Stimulated activated CD8-positive, alpha-beta memory T cell treated with anti-CD3 and anti-CD28 coated beads, Interleukin-15, amount 100 ng/mL, for 4 hours (primary cell): ENCODE measurements around the gene TPD52L1.

Source experiments
- DNase-seq, 2 donors: peaks; one replicate each; pipeline ENCODE4 v3.0.0-alpha.2; 2020; ENCODE audit warnings: low read depth in 2 of 2

The TPD52L1 gene

GRCh38 chr6:125307150-125307838 lies 153.7 kb downstream of the TPD52L1 start:
- no peak for DNase-seq

DNA sequence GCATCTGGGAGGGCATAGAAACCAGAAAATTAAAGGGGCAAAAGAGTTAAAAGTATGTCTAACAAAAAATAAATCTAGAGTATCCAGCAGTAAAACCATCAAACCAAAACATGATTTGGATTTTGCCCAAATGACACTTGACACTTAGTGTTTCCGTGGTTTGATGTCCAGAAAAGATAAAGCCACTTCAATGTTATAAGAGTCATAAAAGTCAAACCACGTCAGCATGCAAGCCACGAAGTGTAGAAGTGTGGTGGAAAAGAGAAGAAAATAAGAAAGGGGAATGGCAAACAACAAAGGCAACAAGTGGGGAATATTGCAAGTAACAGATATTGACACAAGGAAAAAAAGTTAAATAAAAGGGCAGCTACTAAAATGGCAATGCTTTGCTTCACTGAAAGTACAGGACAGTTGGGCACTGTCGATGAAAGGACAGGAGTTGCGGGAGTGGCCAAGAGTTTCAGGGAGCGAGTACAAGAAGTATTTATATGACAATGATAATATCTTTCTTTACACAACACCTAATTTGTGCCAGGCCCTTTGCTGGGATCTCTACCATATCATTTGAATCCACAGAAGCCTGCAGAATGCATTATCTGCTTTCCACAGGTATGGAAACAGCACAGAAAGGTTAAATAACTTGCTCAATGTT lies 154.5 kb downstream of the TPD52L1 start:
- no peak for DNase-seq

DNA sequence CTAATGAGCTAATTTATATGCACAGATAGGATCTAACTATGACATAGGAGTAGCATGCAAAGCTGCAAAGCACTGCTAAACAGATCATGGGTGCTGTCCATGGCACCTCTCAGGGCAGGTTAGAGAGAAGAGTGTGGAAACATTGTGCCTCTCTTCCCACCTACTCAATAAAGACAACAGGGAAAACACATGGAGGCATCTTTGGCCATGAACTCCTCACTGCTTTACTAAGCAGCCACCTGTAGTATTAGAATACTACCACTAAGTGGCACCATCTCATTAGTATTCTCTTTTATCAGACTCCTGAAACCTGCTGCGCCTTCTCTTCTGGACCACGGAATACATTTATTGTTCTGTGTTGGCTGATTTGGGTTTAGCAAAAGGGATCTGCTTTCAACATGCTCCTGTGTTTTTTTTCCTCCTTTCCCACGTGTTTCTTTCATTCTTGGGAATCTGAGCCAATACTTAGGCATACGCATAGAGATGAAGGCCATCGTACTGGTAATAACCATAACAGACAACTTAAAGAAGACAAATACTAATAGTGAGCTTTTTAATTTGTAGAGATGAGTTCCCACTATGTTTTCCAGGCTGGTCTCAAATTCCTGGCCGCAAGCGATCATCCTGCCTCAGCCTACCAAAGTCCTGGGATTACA lies 157.5 kb downstream of the TPD52L1 start:
- no peak for DNase-seq

GRCh38 chr6:125312478-125312877 lies 158.9 kb downstream of the TPD52L1 start:
- no peak for DNase-seq

DNA sequence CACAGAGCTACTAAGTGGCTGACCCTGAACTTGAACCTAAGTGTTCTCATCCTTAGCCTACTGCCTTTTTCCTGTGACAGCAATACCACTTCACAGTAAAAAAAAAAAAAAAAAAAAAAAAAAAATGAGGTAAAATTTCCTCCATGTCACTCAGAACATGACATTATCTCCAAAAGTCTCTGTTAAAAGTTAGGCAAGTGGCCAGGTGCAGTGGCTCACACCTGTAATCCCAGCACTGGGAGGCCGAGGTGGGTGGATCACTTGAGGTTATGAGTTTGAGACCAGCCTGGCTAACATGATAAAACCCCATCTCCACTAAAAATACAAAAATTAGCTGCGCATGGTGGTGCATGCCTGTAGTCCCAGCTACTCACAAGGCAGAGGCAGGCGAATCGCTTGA lies 159.4 kb downstream of the TPD52L1 start:
- no peak for DNase-seq
